ENCODE data around the gene TRIM4.
"Not testable (repeated sequence)": the region's sequence is repeated elsewhere in the genome, so short reads cannot be mapped to it uniquely, and the experiment has no call there.

The TRIM4 gene

GRCh38 chr7:99938296-99938695, 19.0 kb upstream of the TRIM4 start:
- Histone ChIP-seq H3K9me2 (replicated peaks; ENCODE audit: insufficient read depth, low read length) (no peaks in the 10 kb centered on the region), H3K4me2 (ENCODE audit: low read depth, low read length) (no peak overlapping the region), H2AFZ (ENCODE audit: low read length) (no peak overlapping the region), H3K79me2 (ENCODE audit: low read length) (no peaks in the 10 kb centered on the region), H3K9ac (ENCODE audit: low read length) (no peak overlapping the region), H3K27ac (ENCODE audit: low read length) (no peak overlapping the region), H3K4me1 (ENCODE audit: low read length) (no peaks in the 10 kb centered on the region), H3K4me3 (ENCODE audit: low read length) (no peak overlapping the region), H4K20me1 (ENCODE audit: insufficient read depth, low read length) (no peaks in the 10 kb centered on the region), H3K27me3 (replicated peaks; ENCODE audit: insufficient read depth, low read length) (peaks cover 40% of the 10 kb centered on the region), H3K36me3 (replicated peaks; ENCODE audit: insufficient read depth, low read length) (no peaks in the 10 kb centered on the region), H3K9me3 (replicated peaks; ENCODE audit: insufficient read depth, low read length) (no peaks in the 10 kb centered on the region), H3F3A (ENCODE audit: insufficient read depth, low read length) (no peaks in the 10 kb centered on the region)
- no peak for TF ChIP-seq EZH2 (optimal IDR thresholded peaks at IDR 0.05; ENCODE audit: low read depth, low read length)
- no peak for TF ChIP-seq CTCF (IDR thresholded peaks at IDR 0.05; ENCODE audit: low read length)
- no peak for TF ChIP-seq EZH2phosphoT487 (IDR thresholded peaks at IDR 0.05; ENCODE audit: low read length)
- DNase-seq = no peak

GRCh38 chr7:99935009-99935408, 15.7 kb upstream of the TRIM4 start:
- H3K9ac ChIP-seq (ENCODE audit: low read length); H4K20me1 ChIP-seq (ENCODE audit: insufficient read depth, low read length); H3K9me2 ChIP-seq (replicated peaks; ENCODE audit: insufficient read depth, low read length); H3K9me3 ChIP-seq (replicated peaks; ENCODE audit: insufficient read depth, low read length); H3K79me2 ChIP-seq (ENCODE audit: low read length); H3K4me3 ChIP-seq (ENCODE audit: low read length); H3F3A ChIP-seq (ENCODE audit: insufficient read depth, low read length); H3K36me3 ChIP-seq (replicated peaks; ENCODE audit: insufficient read depth, low read length); H3K4me2 ChIP-seq (ENCODE audit: low read depth, low read length); DNase-seq; H3K4me1 ChIP-seq (ENCODE audit: low read length); H2AFZ ChIP-seq (ENCODE audit: low read length); H3K27ac ChIP-seq (ENCODE audit: low read length): not testable (repeated sequence)
- peaks cover 50% of the 10 kb centered on the region for H3K27me3 ChIP-seq (replicated peaks; ENCODE audit: insufficient read depth, low read length)

- Histone ChIP-seq H3K27me3 (replicated peaks; ENCODE audit: insufficient read depth, low read length) (peaks cover 59% of the 10 kb centered on the region), H3K4me2 (ENCODE audit: low read depth, low read length) (no peak overlapping the region)
- no peak for DNase-seq
Measured at GRCh38 chr7:99930376-99930775, 11.0 kb upstream of the TRIM4 start.

More at GRCh38 chr7:99930376-99930775, 11.0 kb upstream of the TRIM4 start:
- no peaks in the 10 kb centered on the region for H3K9me2 ChIP-seq (replicated peaks; ENCODE audit: insufficient read depth, low read length)
- no peak overlapping the region for H3K27ac ChIP-seq (ENCODE audit: low read length)
- no peak overlapping the region for H3K4me3 ChIP-seq (ENCODE audit: low read length)
- peaks cover 9% of the 10 kb centered on the region; the same call in 1 of the 2 replicates for H3K4me1 ChIP-seq (ENCODE audit: low read length)
- H2AFZ ChIP-seq (ENCODE audit: low read length) = no peak overlapping the region
- no peaks in the 10 kb centered on the region for H3K9me3 ChIP-seq (replicated peaks; ENCODE audit: insufficient read depth, low read length)
- TF ChIP-seq EZH2phosphoT487 (IDR thresholded peaks at IDR 0.05; ENCODE audit: low read length) = no peak
- no peak for TF ChIP-seq EZH2 (optimal IDR thresholded peaks at IDR 0.05; ENCODE audit: low read depth, low read length)
- no peak for TF ChIP-seq CTCF (IDR thresholded peaks at IDR 0.05; ENCODE audit: low read length)
- H3F3A ChIP-seq (ENCODE audit: insufficient read depth, low read length) = no peaks in the 10 kb centered on the region
- H3K36me3 ChIP-seq (replicated peaks; ENCODE audit: insufficient read depth, low read length) = no peaks in the 10 kb centered on the region
- H4K20me1 ChIP-seq (ENCODE audit: insufficient read depth, low read length) = no peaks in the 10 kb centered on the region
- H3K9ac ChIP-seq (ENCODE audit: low read length) = no peak overlapping the region
- H3K79me2 ChIP-seq (ENCODE audit: low read length) = no peaks in the 10 kb centered on the region

All from MM.1S (cell line).